Measurements from ENCODE around the gene KIF16B.

- TF ChIP-seq POLR2A (IDR thresholded peaks at IDR 0.05), result no peak
- TF ChIP-seq, protein P1, sequence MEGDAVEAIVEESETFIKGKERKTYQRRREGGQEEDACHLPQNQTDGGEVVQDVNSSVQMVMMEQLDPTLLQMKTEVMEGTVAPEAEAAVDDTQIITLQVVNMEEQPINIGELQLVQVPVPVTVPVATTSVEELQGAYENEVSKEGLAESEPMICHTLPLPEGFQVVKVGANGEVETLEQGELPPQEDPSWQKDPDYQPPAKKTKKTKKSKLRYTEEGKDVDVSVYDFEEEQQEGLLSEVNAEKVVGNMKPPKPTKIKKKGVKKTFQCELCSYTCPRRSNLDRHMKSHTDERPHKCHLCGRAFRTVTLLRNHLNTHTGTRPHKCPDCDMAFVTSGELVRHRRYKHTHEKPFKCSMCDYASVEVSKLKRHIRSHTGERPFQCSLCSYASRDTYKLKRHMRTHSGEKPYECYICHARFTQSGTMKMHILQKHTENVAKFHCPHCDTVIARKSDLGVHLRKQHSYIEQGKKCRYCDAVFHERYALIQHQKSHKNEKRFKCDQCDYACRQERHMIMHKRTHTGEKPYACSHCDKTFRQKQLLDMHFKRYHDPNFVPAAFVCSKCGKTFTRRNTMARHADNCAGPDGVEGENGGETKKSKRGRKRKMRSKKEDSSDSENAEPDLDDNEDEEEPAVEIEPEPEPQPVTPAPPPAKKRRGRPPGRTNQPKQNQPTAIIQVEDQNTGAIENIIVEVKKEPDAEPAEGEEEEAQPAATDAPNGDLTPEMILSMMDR (IDR thresholded peaks at IDR 0.05), result no peak
- no peak for TF ChIP-seq POLR2AphosphoS5 (IDR thresholded peaks at IDR 0.05)
- no peak for TF ChIP-seq EP300 (IDR thresholded peaks at IDR 0.05)
Measured at GRCh38 chr20:16350465-16350864, 222.8 kb downstream of the KIF16B start.

Data from sigmoid colon (tissue), 4 donors.